ENCODE results near the gene DEPP1.

DEPP1 gene

GRCh38 chr10:45004661-45005060 is 26.1 kb upstream of the DEPP1 start:
- no peak overlapping the region for H3K4me3 ChIP-seq (replicated peaks in 1 of 2; ENCODE audit: low read depth in 2 of 2, low read length in 2 of 2)
- TF ChIP-seq CTCF (IDR thresholded peaks at IDR 0.05; ENCODE audit: low read depth, low read length), result no peak
- no peak for DNase-seq (ENCODE audit: low read depth in 2 of 2)

GRCh38 chr10:45003432-45004000 is 24.9 kb upstream of the DEPP1 start:
- no peak for DNase-seq (ENCODE audit: low read depth in 2 of 2)
- TF ChIP-seq CTCF (IDR thresholded peaks at IDR 0.05; ENCODE audit: low read depth, low read length), result no peak
- no peak overlapping the region for H3K4me3 ChIP-seq (replicated peaks in 1 of 2; ENCODE audit: low read depth in 2 of 2, low read length in 2 of 2)

- DNase-seq (ENCODE audit: low read depth in 2 of 2), result peak; percentile 83 to 88
- TF ChIP-seq CTCF (IDR thresholded peaks at IDR 0.05; ENCODE audit: low read depth, low read length), result peak; percentile 33
- H3K4me3 ChIP-seq (replicated peaks in 1 of 2; ENCODE audit: low read depth in 2 of 2, low read length in 2 of 2), result peak overlapping the region; percentile 48 to 53
Observed at GRCh38 chr10:45001381-45002148, 23.0 kb upstream of the DEPP1 start.

GRCh38 chr10:45000752-45001380 is 22.3 kb upstream of the DEPP1 start, which contains the start of gene ZNF22:
Gene ZNF22, plus strand, starts transcription at chr10:45000923. Its CDS starts 2,446 bp downstream, at chr10:45003369.
- no peak for TF ChIP-seq CTCF (IDR thresholded peaks at IDR 0.05; ENCODE audit: low read depth, low read length)
- DNase-seq (ENCODE audit: low read depth in 2 of 2), result peak; percentile 70 to 79

GRCh38 chr10:45000138-45000751 is 21.6 kb upstream of the DEPP1 start:
- peak; percentile 93 to 98 for DNase-seq (ENCODE audit: low read depth in 2 of 2)
- no peak for TF ChIP-seq CTCF (IDR thresholded peaks at IDR 0.05; ENCODE audit: low read depth, low read length)
- peak overlapping the region; percentile 22 to 53 for H3K4me3 ChIP-seq (replicated peaks in 1 of 2; ENCODE audit: low read depth in 2 of 2, low read length in 2 of 2)

More at GRCh38 chr10:45000752-45001380, 22.3 kb upstream of the DEPP1 start, which contains the start of gene ZNF22:
- H3K4me3 ChIP-seq (replicated peaks in 1 of 2; ENCODE audit: low read depth in 2 of 2, low read length in 2 of 2), result peak within 1 kb of the TSS; percentile 48 to 53

- H3K4me3 ChIP-seq (replicated peaks in 1 of 2; ENCODE audit: low read depth in 2 of 2, low read length in 2 of 2), result no peak overlapping the region
- no peak for TF ChIP-seq CTCF (IDR thresholded peaks at IDR 0.05; ENCODE audit: low read depth, low read length)
- DNase-seq (ENCODE audit: low read depth in 2 of 2), result peak; percentile 83 to 92
Observed at GRCh38 chr10:44998146-44998631, 19.6 kb upstream of the DEPP1 start.

Data from cardiac fibroblast (primary cell).